Tongue (tissue), 2 donors: ENCODE data around the gene LAMA3. TPM values are rescaled to one million over a fixed set of nuclear protein-coding genes. Genes with fewer than 3 reads are reported as not detected.
A peak's percentile ranks its signal among the peaks of the same experiment; 100 is the strongest.

Source experiments
- DNase-seq: peaks from one replicate; pipeline ENCODE4 v3.0.0-alpha.2; 2015
- total RNA-seq: library from RNA; depleted of rRNA; stranded (reverse); fragments of >200 nt; gene quantifications from one replicate; pipeline ENCODE4 v1.2.3, GENCODE V29; 2014

Gene LAMA3
- total RNA-seq, 1 donor from 2014 or later = 37.0 TPM

GRCh38 chr18:23779696-23780303, 90.5 kb downstream of the LAMA3 start:
- no peak for DNase-seq

GRCh38 chr18:23784832-23785245, 95.6 kb downstream of the LAMA3 start:
- peak; percentile 67 for DNase-seq

GRCh38 chr18:23793051-23793450, 103.8 kb downstream of the LAMA3 start:
- no peak for DNase-seq

- no peak for DNase-seq
These were observed 105.0 kb downstream of the LAMA3 start for GRCh38 chr18:23793985-23794867.

GRCh38 chr18:23798249-23798648, 109.0 kb downstream of the LAMA3 start:
- no peak for DNase-seq

- DNase-seq = no peak
These were observed 109.6 kb downstream of the LAMA3 start for GRCh38 chr18:23798824-23799223.

GRCh38 chr18:23799540-23799939, 110.3 kb downstream of the LAMA3 start:
- DNase-seq = no peak

GRCh38 chr18:23800902-23801301, 111.6 kb downstream of the LAMA3 start:
- DNase-seq = no peak

GRCh38 chr18:23802817-23803216, 113.6 kb downstream of the LAMA3 start:
- DNase-seq = no peak

GRCh38 chr18:23803755-23804154, 114.5 kb downstream of the LAMA3 start:
- no peak for DNase-seq

GRCh38 chr18:23805898-23806297, 116.6 kb downstream of the LAMA3 start:
- no peak for DNase-seq

- peak; percentile 35 for DNase-seq
These were observed 120.2 kb downstream of the LAMA3 start for GRCh38 chr18:23809415-23809814.

- DNase-seq = no peak
These were observed 121.1 kb downstream of the LAMA3 start for GRCh38 chr18:23810396-23810795.

GRCh38 chr18:23811176-23811575, 121.9 kb downstream of the LAMA3 start:
- no peak for DNase-seq

- peak; percentile 52 for DNase-seq
These were observed 123.5 kb downstream of the LAMA3 start for GRCh38 chr18:23812546-23813440.

- DNase-seq = no peak
These were observed 125.8 kb downstream of the LAMA3 start for GRCh38 chr18:23814991-23815614.

GRCh38 chr18:23816021-23816420, 126.8 kb downstream of the LAMA3 start:
- no peak for DNase-seq

- DNase-seq = no peak
These were observed 127.5 kb downstream of the LAMA3 start for GRCh38 chr18:23816740-23817139.

- DNase-seq = no peak
These were observed 129.7 kb downstream of the LAMA3 start for GRCh38 chr18:23819001-23819400.

- no peak for DNase-seq
These were observed 133.5 kb downstream of the LAMA3 start for GRCh38 chr18:23822590-23823385.

- no peak for DNase-seq
These were observed 135.0 kb downstream of the LAMA3 start for GRCh38 chr18:23824240-23824639.
